Lower lobe of right lung (tissue), 2 donors: ENCODE measurements around the gene DGKB. TPM values are rescaled to one million over a fixed set of nuclear protein-coding genes. Genes with fewer than 3 reads are reported as not detected.

Experiments used
- ATAC-seq, 2 donors: fragments of 200-7000 bp; cut with Tn5 transposase; one replicate each; pipeline ENCODE4 v1.9.1; 2020 to 2022; ENCODE audit warnings: mild to moderate bottlenecking in 2 of 2, moderate library complexity in 2 of 2
- DNase-seq: peaks from one replicate; pipeline ENCODE4 v3.0.0-alpha.2; 2020
- H3K27ac ChIP-seq: fragments of 200-600 bp; one replicate; pipeline ENCODE4 v1.8.0; 2022
- H3K27me3 ChIP-seq: fragments of 200-600 bp; one replicate; pipeline ENCODE4 v1.8.0; 2022; ENCODE audit warnings: low read depth
- H3K36me3 ChIP-seq: fragments of 200-600 bp; one replicate; pipeline ENCODE4 v1.8.0; 2022; ENCODE audit warnings: mild to moderate bottlenecking
- H3K4me1 ChIP-seq: fragments of 200-600 bp; one replicate; pipeline ENCODE4 v1.8.0; 2022
- H3K4me3 ChIP-seq: fragments of 200-600 bp; one replicate; pipeline ENCODE4 v1.8.0; 2022; ENCODE audit warnings: mild to moderate bottlenecking
- H3K9me3 ChIP-seq: fragments of 200-600 bp; one replicate; pipeline ENCODE4 v1.8.0; 2022
- intact Hi-C: fragments of 100-400 bp; cut with DNase I; formaldehyde crosslinking; loops from one replicate; pipeline ENCODE4 v1.11.0; 2022
- total RNA-seq: library from RNA; stranded (reverse); fragmentation: NEBNext Ultra II Directional; extraction: Animal tissue kit (Norgen Biotek cat#: 25700); gene quantifications from one replicate; pipeline ENCODE4 v1.2.1, GENCODE V29; 2021
- TF ChIP-seq, protein P1 (sequence below): fragments of 200-600 bp; IDR thresholded peaks from one replicate; pipeline ENCODE4 v1.8.0; 2022; ENCODE audit warnings: antibody characterized with exemption, mild to moderate bottlenecking
- donor health status: DM: no; HTN: yes; CAD: no; lungs with severe emphysema.

The DGKB gene
- total RNA-seq, 1 donor from 2014 or later = 0.09 TPM

- TF ChIP-seq, protein P1, sequence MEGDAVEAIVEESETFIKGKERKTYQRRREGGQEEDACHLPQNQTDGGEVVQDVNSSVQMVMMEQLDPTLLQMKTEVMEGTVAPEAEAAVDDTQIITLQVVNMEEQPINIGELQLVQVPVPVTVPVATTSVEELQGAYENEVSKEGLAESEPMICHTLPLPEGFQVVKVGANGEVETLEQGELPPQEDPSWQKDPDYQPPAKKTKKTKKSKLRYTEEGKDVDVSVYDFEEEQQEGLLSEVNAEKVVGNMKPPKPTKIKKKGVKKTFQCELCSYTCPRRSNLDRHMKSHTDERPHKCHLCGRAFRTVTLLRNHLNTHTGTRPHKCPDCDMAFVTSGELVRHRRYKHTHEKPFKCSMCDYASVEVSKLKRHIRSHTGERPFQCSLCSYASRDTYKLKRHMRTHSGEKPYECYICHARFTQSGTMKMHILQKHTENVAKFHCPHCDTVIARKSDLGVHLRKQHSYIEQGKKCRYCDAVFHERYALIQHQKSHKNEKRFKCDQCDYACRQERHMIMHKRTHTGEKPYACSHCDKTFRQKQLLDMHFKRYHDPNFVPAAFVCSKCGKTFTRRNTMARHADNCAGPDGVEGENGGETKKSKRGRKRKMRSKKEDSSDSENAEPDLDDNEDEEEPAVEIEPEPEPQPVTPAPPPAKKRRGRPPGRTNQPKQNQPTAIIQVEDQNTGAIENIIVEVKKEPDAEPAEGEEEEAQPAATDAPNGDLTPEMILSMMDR = no peak
- no peaks in the 10 kb centered on the region for H3K4me1 ChIP-seq
- H3K4me3 ChIP-seq = no peak overlapping the region
- intact Hi-C loops = no loop called here
- ATAC-seq (no peak), DNase-seq (no peak)
- H3K9me3 ChIP-seq = no peaks in the 10 kb centered on the region
- no peaks in the 10 kb centered on the region for H3K36me3 ChIP-seq
- no peak overlapping the region for H3K27ac ChIP-seq
- no peaks in the 10 kb centered on the region for H3K27me3 ChIP-seq
Measured at GRCh38 chr7:14233868-14234369, 668.6 kb downstream of the DGKB start.

GRCh38 chr7:14233076-14233867 lies 669.3 kb downstream of the DGKB start:
- H3K27me3 ChIP-seq = no peaks in the 10 kb centered on the region
- H3K9me3 ChIP-seq = no peaks in the 10 kb centered on the region
- intact Hi-C loops = no loop called here
- DNase-seq = no peak
- TF ChIP-seq, protein P1 = no peak
- no peaks in the 10 kb centered on the region for H3K4me1 ChIP-seq
- ATAC-seq = no peak
- no peak overlapping the region for H3K27ac ChIP-seq
- H3K36me3 ChIP-seq = no peaks in the 10 kb centered on the region
- no peak overlapping the region for H3K4me3 ChIP-seq

DNA sequence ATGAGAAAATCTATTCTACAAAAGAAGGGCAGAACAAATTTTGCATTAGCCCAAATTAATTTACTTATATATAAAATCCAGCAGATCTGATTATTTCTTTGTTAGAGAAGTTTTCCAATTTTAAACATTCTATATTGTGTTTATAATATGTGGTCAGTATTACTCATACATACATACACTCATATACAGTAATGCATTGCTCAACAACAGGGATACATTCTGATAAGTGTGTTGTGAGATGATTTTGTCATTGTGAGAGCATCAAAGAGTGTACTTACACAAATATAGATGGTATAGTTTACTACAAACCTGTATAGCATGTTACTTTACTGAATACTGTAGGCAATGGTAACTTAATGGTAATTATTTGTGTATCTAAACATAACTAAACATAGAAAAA lies 673.5 kb downstream of the DGKB start:
- Histone ChIP-seq H3K27ac (no peak overlapping the region), H3K36me3 (no peaks in the 10 kb centered on the region), H3K4me3 (no peak overlapping the region), H3K27me3 (no peaks in the 10 kb centered on the region), H3K4me1 (no peaks in the 10 kb centered on the region), H3K9me3 (no peaks in the 10 kb centered on the region)
- intact Hi-C loops = no loop called here
- DNase-seq (no peak), ATAC-seq (no peak)
- TF ChIP-seq, protein P1 = no peak

DNA sequence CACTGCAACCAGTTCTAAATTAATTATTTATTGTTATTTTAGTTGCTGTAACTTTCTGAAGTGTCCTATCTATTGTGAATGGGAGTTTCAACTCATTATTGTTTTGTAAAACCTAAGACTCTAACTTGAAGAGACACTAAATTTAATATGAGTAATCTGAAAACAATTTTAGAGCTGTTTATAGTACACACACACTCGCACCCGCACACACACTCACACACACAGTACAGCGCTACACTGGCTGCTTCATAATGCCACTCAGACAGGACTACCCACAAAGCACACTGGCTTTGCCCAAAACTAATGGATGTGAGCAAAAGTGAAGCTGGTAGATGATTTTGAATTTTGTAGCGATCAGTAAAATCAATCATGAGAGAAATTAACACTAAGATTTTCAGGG lies 674.2 kb downstream of the DGKB start:
- H3K4me1 ChIP-seq = no peaks in the 10 kb centered on the region
- H3K4me3 ChIP-seq = no peak overlapping the region
- TF ChIP-seq, protein P1 = no peak
- H3K36me3 ChIP-seq = no peaks in the 10 kb centered on the region
- H3K9me3 ChIP-seq = no peaks in the 10 kb centered on the region
- DNase-seq = no peak
- intact Hi-C loops = no loop called here
- ATAC-seq = no peak
- H3K27ac ChIP-seq = no peak overlapping the region
- no peaks in the 10 kb centered on the region for H3K27me3 ChIP-seq

DNA sequence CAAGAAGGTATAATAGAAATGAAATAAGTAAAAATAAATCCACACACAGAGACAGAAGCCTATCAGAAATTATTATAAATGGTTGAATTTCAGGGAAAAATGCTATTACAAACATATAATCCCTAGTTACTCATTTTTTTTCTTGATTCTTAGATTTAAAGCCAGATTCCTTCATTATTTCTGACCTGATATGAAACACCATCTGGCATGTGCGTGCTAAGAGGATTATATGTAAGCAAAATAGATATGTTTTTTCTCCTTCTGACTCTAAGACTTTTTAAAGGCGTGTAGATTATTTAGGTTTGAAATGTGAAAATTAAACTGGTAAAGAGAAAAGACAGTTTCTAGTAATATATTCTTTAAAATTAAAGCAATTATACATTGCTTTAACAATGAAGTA lies 676.4 kb downstream of the DGKB start:
- Histone ChIP-seq H3K4me3 (no peak overlapping the region), H3K27me3 (no peaks in the 10 kb centered on the region), H3K4me1 (no peaks in the 10 kb centered on the region), H3K9me3 (no peaks in the 10 kb centered on the region), H3K27ac (no peak overlapping the region), H3K36me3 (no peaks in the 10 kb centered on the region)
- intact Hi-C loops = no loop called here
- ATAC-seq = no peak
- TF ChIP-seq, protein P1 = no peak
- DNase-seq = no peak
